HG03095 (cell line): ENCODE results near the gene TDRD9.

ENCODE experiments used
- ATAC-seq: cut with Tn5 transposase; IDR thresholded peaks from one replicate; pipeline ENCODE4 v1.9.1; 2021; ENCODE audit warnings: moderate library complexity; ENCODE audit not compliant: unreplicated experiment

TDRD9 gene

DNA sequence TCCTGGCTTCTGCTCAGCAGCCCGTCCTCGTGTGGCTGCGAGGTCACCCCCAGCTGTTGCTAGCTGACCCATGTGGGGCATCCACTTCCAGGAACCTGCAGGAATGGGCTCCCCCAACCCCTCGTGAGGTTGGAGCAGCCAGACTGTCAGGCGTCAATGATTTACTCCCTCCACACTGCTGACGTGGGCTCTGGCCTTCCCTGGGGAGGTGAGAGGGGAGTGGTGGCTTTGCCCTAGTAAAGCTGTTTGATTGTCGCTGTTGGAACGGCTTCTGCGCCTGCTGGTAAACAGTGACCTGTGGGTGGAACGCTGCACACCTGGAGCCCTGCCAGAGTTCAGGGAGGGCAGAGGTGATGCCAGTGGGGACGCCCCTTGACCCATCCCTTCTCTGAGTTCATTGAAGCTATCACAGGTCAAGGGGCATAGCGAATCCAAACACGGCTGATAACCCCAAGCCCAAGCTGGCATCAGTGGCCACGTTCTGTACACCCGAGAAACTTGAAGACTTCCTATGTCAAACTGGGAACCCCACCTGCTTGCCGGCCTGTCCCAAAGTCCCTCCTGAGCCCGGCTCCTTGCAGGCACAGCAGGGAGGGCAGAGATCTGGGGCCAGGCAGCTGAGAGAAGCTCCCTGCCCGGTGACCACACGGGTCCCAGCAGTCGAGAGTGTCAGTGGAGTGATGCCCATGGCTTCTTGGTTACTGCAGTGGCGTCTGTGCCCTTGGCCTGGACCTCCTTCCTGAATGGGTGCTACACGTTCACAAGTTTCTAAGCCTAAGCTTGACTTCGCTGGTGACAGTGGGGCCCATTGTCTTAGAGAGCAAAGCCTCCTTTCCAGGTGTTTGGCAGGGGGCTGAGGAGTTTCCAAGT is 160.0 kb downstream of the TDRD9 start:
- ATAC-seq, result no peak

- ATAC-seq, result no peak
Measured at GRCh38 chr14:104090071-104090748, 162.0 kb downstream of the TDRD9 start.

GRCh38 chr14:104091061-104091926 is 163.0 kb downstream of the TDRD9 start:
- no peak for ATAC-seq

DNA sequence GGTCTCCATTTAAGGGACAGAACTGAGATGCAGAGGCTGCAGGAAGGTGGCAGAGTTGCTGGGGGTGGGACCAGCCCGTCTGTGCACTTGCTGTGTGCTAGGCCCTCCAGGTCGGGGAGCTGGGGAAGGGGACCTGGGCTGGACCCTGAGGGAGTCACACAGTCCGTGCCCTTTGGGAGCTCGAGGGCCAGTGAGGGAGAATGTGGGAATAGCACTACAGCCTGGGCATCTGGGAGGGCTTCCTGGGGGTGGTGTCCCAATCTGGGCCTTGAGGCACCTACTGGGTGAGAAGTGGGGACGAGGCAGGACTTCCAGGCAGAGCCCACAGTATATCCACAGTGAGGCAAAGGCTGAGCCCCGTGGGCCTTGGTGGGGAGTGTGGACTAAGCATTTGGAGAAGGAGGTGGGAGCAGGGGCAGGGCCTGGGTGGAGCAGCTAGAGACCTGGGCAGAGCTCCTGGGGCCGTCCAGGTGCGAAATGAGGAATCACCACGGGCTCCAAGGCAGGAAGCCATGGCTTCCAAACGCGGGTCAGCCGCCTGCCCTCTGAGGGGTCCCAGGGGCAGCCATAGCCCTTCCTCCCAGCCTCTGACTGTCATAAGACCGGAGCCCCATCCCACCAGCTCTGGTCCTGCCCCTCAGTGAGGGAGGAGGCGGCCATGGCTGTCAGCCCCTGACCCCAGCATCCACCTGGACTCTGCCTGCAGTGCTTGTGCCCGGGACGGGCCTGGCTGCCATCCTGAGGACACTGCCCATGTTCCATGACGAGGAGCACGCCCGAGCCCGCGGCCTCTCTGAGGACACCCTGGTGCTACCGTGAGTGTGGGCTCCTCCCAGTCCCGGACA is 163.9 kb downstream of the TDRD9 start:
- ATAC-seq, result no peak

DNA sequence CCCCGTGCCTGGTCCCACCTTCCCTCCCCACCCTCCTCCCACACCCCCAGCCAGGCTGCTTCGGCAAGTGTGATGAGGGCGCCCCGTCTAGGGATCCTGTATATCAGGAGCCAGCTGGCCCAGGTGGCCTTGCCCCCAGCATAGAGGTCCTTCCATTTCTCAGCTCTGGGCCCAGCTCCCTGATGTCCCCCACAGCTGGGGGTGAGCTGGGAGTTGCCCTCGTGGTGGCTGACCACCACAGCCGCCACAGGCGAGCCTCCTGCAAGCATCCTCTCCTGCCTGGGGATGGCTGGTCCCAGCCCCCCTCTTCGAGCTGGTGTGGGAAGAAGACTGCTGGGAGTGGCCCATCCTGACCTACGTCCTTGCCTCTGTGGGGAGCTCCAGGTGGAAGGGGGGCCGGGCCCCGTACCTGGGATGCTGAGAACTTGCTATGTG is 164.7 kb downstream of the TDRD9 start:
- no peak for ATAC-seq

DNA sequence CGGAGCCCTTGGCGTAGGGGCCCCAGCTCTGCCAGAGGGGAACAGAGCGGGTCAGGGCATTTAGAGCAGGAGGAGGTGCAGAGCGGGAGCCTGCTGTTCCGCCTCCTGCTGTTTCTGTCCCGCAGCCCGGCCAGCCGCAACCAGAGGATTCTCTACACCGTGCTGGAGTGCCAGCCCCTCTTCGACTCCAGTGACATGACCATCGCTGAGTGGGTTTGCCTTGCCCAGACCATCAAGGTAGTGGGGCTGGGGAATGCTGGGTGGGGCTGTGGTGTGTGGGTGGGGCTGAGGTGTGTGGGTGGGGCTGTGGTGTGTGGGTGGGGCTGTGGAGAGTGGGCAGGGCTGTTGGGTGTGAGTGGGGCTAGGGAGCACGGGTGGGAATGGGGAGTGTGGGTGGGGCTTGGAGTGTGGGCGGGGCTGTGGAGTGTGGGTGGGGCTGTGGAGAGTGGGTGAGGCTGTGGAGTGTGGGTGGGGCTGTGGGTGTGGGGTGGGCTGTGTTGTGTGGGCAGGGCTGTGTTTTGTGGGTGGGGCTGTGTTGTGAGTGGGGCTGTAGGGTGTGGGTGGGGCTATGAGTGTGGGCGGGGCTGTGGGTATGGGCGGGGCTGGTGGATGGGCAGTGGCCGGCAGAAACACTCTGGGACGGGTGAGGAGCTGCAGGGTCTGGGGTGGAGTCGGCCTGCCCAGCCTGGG is 165.3 kb downstream of the TDRD9 start:
- ATAC-seq, result no peak

GRCh38 chr14:104094056-104094708 is 165.9 kb downstream of the TDRD9 start:
- ATAC-seq, result no peak

DNA sequence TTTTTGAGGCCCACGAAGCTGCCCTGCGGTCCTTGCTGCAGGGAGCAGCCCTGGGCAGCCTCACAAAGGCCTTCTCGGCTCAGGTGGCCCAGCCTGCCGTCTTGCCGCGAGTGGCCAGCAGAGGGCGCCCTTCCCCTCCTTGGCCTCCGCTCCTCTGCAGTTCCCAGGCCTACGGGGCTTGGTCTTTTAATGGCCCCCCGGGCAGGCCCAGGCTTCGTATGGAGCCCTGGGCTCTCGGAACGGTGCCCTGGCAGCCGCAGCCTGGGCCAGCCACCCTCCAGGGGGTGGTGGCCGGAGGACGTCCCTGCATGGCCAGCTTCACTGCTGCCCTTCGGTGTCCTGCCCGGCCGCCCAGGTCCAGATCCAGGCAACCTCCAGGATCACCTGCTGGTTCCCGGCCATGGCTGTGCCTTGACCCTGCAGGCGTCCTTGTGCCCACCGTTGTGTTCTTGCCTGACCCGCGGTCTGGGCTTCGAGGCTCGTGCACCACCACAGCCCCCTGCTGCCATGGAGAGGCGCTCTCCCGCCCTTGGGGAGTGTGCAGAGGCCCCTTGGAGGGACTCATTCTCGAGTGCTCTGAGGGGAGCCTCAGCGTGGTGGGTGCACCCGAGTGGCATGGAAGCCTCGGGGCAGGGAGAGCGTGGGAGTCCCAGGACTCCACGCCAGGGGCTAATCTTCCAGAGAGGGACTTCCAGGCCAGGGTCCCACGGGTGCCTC is 166.6 kb downstream of the TDRD9 start:
- ATAC-seq, result no peak

- no peak for ATAC-seq
Measured at GRCh38 chr14:104095426-104096310, 167.4 kb downstream of the TDRD9 start.

DNA sequence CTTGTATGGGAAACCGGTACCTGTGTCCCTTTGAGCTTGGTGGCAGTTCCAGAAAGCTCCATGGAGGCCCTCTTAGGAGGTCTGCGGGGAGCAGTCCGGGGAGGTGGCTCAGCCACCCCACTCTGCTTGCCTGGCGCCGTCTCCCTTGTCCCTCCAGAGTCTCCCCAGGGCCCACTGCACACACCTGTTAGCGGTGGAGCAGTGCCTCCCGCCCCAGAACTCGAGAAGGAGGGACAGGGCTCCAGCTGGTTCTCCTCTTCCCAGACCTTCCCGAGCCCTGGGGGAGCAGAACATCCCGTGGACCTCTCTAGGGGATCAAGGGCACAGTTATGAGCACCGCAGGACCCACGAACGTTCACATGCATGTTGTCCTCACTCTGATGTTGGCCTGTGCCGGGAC is 168.1 kb downstream of the TDRD9 start:
- ATAC-seq, result no peak

- ATAC-seq, result no peak
Measured at GRCh38 chr14:104096751-104097700, 168.8 kb downstream of the TDRD9 start.

DNA sequence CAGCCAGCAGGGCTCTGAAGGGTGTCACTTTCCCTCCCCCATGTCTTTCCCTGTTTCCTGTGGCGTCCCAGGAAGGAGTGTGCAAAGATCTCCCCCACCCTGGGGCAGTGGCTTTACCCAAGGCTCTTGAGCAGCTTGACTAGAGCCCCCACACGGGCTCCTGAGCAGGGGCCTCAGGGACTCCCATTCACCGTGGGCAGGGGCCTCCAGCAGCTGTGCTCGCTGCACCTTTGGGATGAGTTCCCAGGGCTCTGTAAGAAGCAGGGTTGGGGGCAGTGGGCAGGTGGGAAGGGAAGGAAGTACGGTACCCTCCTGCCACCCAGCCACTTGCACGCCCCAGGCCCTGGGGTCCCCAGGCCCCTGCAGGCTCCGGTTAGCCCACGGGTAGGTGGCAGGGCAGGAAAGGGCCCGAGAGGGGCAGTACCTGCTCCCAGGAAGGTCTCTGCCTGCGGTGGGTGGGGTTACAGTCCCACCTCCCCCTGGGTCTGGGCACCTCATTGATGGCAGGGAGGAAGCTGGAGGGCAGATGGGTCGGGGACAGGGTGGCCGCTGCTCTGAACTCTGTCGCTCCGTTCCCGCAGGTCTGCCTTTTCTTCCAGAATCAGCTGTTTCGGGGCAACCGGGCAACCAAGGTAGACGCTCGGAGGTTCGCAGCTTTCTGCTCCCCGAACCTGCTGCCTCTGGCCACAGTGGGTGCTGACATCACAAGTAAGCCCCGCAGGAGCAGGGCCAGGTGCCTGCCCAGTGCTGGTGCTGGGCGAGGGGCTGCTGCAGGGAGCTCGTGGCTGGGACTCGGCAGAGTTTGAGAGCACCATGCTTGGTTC is 170.2 kb downstream of the TDRD9 start:
- ATAC-seq, result no peak

- no peak for ATAC-seq
Measured at GRCh38 chr14:104099096-104100041, 171.1 kb downstream of the TDRD9 start.
